ENCODE data around the gene DSN1. TPM values are rescaled to one million over a fixed set of nuclear protein-coding genes. Genes with fewer than 3 reads are reported as not detected.

The DSN1 gene
- polyA plus RNA-seq, 1 of the 3 experiments (the other 2 are of a cell fraction), result 7.3 TPM

DNA sequence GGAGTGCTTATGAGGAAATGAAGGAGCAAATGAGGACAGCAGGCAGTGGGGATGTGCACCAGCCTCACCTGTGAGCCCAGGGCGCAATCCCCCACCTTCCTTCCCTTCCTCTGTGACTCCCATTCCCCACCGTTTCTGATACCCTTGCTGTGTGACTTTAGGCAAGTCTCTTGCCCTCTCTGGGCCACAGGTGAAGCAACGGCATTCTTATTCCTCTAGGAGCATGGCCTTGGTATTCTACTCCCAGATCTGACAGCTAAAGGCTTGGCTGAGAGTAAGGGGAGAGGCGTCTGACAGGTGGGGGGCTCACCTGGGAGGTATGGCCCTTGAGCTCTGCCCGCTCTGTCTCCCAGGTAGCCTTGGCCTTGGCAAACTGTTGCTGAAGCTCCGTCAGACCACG is 30.9 kb upstream of the DSN1 start:
- Histone ChIP-seq H3K36me3 (replicated peaks in 1 of 2; ENCODE audit: control insufficient read depth in 1 of 2, insufficient read depth in 2 of 2, low read length in 1 of 2) (peaks cover 61 to 62% of the 10 kb centered on the region in 2 experiments), H3K9me3 (no peaks in the 10 kb centered on the region), H3K9me2 (no peaks in the 10 kb centered on the region), H3K4me2 (no peak overlapping the region), H3K4me3 (ENCODE audit: low read depth in 2 of 2, low read length in 1 of 2) (no peak overlapping the region), H3K79me2 (ENCODE audit: insufficient read depth) (0 out of 2 replicates have a peak, but pooled peaks cover 13% of the 10 kb centered on the region), H2AFZ (ENCODE audit: low read depth) (no peak overlapping the region), H3K27me3 (ENCODE audit: insufficient read depth) (no peaks in the 10 kb centered on the region), H3F3A (replicated peaks; ENCODE audit: insufficient read depth) (no peaks in the 10 kb centered on the region), H4K20me1 (ENCODE audit: insufficient read depth) (0 out of 2 replicates have a peak, but pooled peaks cover 4% of the 10 kb centered on the region), H3K4me1 (ENCODE audit: control insufficient read depth in 1 of 2, insufficient read depth in 2 of 2, low read depth in 1 of 2, low read length in 1 of 2) (no peaks in the 10 kb centered on the region), H3K9ac (no peak overlapping the region), H3K27ac (ENCODE audit: low read depth in 2 of 2, low read length in 1 of 2) (no peak overlapping the region)
- ChIA-PET CTCF (no interaction called here), POLR2A (no interaction called here)
- 95% methylated on average over 6 of the region's 7 CpGs for WGBS (ENCODE audit: low lambda C conversion rate)
- TF ChIP-seq SMC3 (IDR thresholded peaks at IDR 0.05; ENCODE audit: low read depth, low read length) (no peak), ELF1 (IDR thresholded peaks at IDR 0.05) (no peak), EP300 (IDR thresholded peaks at IDR 0.05; ENCODE audit: borderline replicate concordance in 1 of 2, low read depth in 1 of 2, low read length in 1 of 2) (no peak), TCF12 (IDR thresholded peaks at IDR 0.05) (no peak), MXI1 (IDR thresholded peaks at IDR 0.05; ENCODE audit: low read depth, low read length) (no peak), NRF1 (IDR thresholded peaks at IDR 0.05; ENCODE audit: low read depth, low read length) (no peak), PBX3 (IDR thresholded peaks at IDR 0.05) (no peak), MEF2A (IDR thresholded peaks at IDR 0.05; ENCODE audit: borderline replicate concordance, low read depth) (no peak), RXRA (IDR thresholded peaks at IDR 0.05; ENCODE audit: borderline replicate concordance, low read depth) (no peak), POLR2AphosphoS5 (IDR thresholded peaks at IDR 0.05; ENCODE audit: low read depth, low read length) (no peak), GATA2 (CRISPR knock-in tag; IDR thresholded peaks at IDR 0.05) (no peak), GABPA (IDR thresholded peaks at IDR 0.05; ENCODE audit: low read depth) (no peak), FOXJ3 (CRISPR knock-in tag; IDR thresholded peaks at IDR 0.05) (no peak), TAF1 (IDR thresholded peaks at IDR 0.05; ENCODE audit: borderline replicate concordance, low read depth, low read length) (no peak), MAX (IDR thresholded peaks at IDR 0.05; ENCODE audit: low read depth) (no peak), TEAD4 (IDR thresholded peaks at IDR 0.05; ENCODE audit: borderline replicate concordance, insufficient read depth) (no peak), ZBTB33 (IDR thresholded peaks at IDR 0.05; ENCODE audit: borderline replicate concordance, low read depth) (no peak)
- TF ChIP-seq, protein P1, sequence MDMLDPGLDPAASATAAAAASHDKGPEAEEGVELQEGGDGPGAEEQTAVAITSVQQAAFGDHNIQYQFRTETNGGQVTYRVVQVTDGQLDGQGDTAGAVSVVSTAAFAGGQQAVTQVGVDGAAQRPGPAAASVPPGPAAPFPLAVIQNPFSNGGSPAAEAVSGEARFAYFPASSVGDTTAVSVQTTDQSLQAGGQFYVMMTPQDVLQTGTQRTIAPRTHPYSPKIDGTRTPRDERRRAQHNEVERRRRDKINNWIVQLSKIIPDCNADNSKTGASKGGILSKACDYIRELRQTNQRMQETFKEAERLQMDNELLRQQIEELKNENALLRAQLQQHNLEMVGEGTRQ (IDR thresholded peaks at IDR 0.05; ENCODE audit: borderline replicate concordance, low read depth, low read length), result no peak
- TF ChIP-seq, protein P2, sequence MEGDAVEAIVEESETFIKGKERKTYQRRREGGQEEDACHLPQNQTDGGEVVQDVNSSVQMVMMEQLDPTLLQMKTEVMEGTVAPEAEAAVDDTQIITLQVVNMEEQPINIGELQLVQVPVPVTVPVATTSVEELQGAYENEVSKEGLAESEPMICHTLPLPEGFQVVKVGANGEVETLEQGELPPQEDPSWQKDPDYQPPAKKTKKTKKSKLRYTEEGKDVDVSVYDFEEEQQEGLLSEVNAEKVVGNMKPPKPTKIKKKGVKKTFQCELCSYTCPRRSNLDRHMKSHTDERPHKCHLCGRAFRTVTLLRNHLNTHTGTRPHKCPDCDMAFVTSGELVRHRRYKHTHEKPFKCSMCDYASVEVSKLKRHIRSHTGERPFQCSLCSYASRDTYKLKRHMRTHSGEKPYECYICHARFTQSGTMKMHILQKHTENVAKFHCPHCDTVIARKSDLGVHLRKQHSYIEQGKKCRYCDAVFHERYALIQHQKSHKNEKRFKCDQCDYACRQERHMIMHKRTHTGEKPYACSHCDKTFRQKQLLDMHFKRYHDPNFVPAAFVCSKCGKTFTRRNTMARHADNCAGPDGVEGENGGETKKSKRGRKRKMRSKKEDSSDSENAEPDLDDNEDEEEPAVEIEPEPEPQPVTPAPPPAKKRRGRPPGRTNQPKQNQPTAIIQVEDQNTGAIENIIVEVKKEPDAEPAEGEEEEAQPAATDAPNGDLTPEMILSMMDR (IDR thresholded peaks at IDR 0.05), result no peak
- no peak for DNase-seq
